DND-41 (cell line): ENCODE data around the gene CD300H.

Experiments
- ATAC-seq: fragments of 200-7000 bp; cut with Tn5 transposase; 3 replicates; pipeline ENCODE4 v1.9.1; 2021; ENCODE audit warnings: low read depth; ENCODE audit not compliant: insufficient read depth
- DNase-seq: peaks from one replicate; pipeline ENCODE4 v3.0.0-alpha.2; 2020
- H2AFZ ChIP-seq: 2 replicates; pipeline ENCODE4 v1.6.0; 2012; ENCODE audit warnings: low read depth, low read length
- H3K27ac ChIP-seq: 2 replicates; pipeline ENCODE4 v1.5.1; 2012; ENCODE audit warnings: low read length, inconsistent platforms
- H3K27me3 ChIP-seq: fragments of 200-600 bp; sonication (generic); 2 replicates; pipeline ENCODE4 v1.6.0; 2012; ENCODE audit warnings: low read length, mild to moderate bottlenecking, inconsistent platforms; ENCODE audit not compliant: insufficient read depth, poor library complexity
- H3K36me3 ChIP-seq: 2 replicates; pipeline ENCODE4 v1.5.1; 2012; ENCODE audit warnings: low read length, inconsistent platforms; ENCODE audit not compliant: insufficient read depth
- H3K4me1 ChIP-seq: 2 replicates; pipeline ENCODE4 v1.5.1; 2012; ENCODE audit warnings: mild to moderate bottlenecking, low read length; ENCODE audit not compliant: insufficient read depth
- H3K4me2 ChIP-seq: 2 replicates; pipeline ENCODE4 v1.6.0; 2012; ENCODE audit warnings: mild to moderate bottlenecking, moderate library complexity, low read length, inconsistent platforms; ENCODE audit not compliant: insufficient read depth
- H3K4me3 ChIP-seq, 2 experiments: fragments of 200-600 bp in 1 of 2; shearing (Covaris generic) in 1 of 2; 2 replicates each; pipeline ENCODE4 v1.5.1; 2012 to 2016; ENCODE audit warnings: inconsistent platforms in 2 of 2, low read length in 2 of 2, mild to moderate bottlenecking in 2 of 2, low read depth in 1 of 2, moderate library complexity in 1 of 2
- H3K79me2 ChIP-seq: 2 replicates; pipeline ENCODE4 v1.6.0; 2012; ENCODE audit warnings: low read length, inconsistent platforms; ENCODE audit not compliant: insufficient read depth
- H3K9ac ChIP-seq: 2 replicates; pipeline ENCODE4 v1.6.0; 2012; ENCODE audit warnings: low read depth, mild to moderate bottlenecking, inconsistent platforms, low read length, moderate library complexity
- H3K9me3 ChIP-seq: 2 replicates; pipeline ENCODE4 v1.5.1; 2012; ENCODE audit warnings: low read length, moderate library complexity, mild to moderate bottlenecking, inconsistent platforms; ENCODE audit not compliant: insufficient read depth, severe bottlenecking
- H4K20me1 ChIP-seq: 2 replicates; pipeline ENCODE4 v1.6.0; 2012; ENCODE audit warnings: low read length; ENCODE audit not compliant: insufficient read depth
- CTCF ChIP-seq: IDR thresholded peaks from 2 replicates; pipeline ENCODE4 v1.5.1; 2012; ENCODE audit warnings: borderline replicate concordance, low read length, moderate library complexity, mild to moderate bottlenecking; ENCODE audit not compliant: poor library complexity, severe bottlenecking; ENCODE audit errors: extremely low read depth
- EZH2 ChIP-seq: IDR thresholded peaks from 3 replicates; pipeline ENCODE4 v1.6.1; 2012; ENCODE audit warnings: borderline replicate concordance, low read depth, mild to moderate bottlenecking, moderate library complexity, low read length, inconsistent platforms; ENCODE audit not compliant: severe bottlenecking

The CD300H gene

DNA sequence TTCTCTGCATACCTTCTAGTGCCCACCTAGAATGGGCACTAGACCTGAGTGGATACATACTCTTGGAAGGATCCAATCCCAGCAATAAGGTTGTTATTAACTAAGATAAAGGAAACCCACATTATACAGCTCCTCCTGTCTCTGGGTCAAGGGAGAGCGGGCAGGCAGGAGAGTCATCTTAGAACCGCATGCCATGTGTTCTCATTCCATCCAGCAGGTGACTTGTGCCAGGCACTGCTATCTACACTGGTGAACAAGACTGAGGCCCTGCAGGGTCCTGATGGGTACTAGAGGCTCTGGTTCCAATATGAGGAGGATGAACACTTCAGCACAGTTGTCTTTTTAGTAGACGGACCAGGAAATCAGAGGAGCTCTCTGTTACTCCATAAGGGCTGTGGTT, 5.9 kb upstream of the CD300H start:
- Histone ChIP-seq H3K4me3 (no peak overlapping the region), H2AFZ (no peak overlapping the region), H3K36me3 (no peaks in the 10 kb centered on the region), H3K9ac (no peak overlapping the region), H3K27me3 (peaks cover 12% of the 10 kb centered on the region), H3K9me3 (no peaks in the 10 kb centered on the region), H3K79me2 (no peaks in the 10 kb centered on the region), H3K4me2 (no peak overlapping the region), H4K20me1 (no peaks in the 10 kb centered on the region), H3K4me1 (no peaks in the 10 kb centered on the region), H3K27ac (no peak overlapping the region)
- no peak for TF ChIP-seq EZH2
- no peak for TF ChIP-seq CTCF
- no peak for DNase-seq
- ATAC-seq: no peak

- Histone ChIP-seq H3K27me3 (peaks cover 16% of the 10 kb centered on the region), H3K4me2 (no peak overlapping the region), H3K36me3 (no peaks in the 10 kb centered on the region), H4K20me1 (no peaks in the 10 kb centered on the region), H3K27ac (no peak overlapping the region), H3K4me3 (no peak overlapping the region), H2AFZ (no peak overlapping the region), H3K9ac (no peak overlapping the region), H3K9me3 (no peaks in the 10 kb centered on the region), H3K4me1 (no peaks in the 10 kb centered on the region), H3K79me2 (no peaks in the 10 kb centered on the region)
- ATAC-seq (no peak), DNase-seq (no peak)
- TF ChIP-seq CTCF (no peak), EZH2 (no peak)
Observed at GRCh38 chr17:74571621-74572270, 4.4 kb upstream of the CD300H start.

- Histone ChIP-seq H3K9ac (no peak overlapping the region), H3K27me3 (peaks cover 16% of the 10 kb centered on the region), H3K36me3 (no peaks in the 10 kb centered on the region), H3K79me2 (no peaks in the 10 kb centered on the region), H3K4me1 (no peaks in the 10 kb centered on the region), H3K9me3 (no peaks in the 10 kb centered on the region), H3K4me2 (no peak overlapping the region), H4K20me1 (no peaks in the 10 kb centered on the region), H3K27ac (no peak overlapping the region), H3K4me3 (no peak overlapping the region), H2AFZ (no peak overlapping the region)
- TF ChIP-seq CTCF: no peak
- TF ChIP-seq EZH2: no peak
- ATAC-seq (peak; percentile 44; the same call in 1 of the 3 replicates), DNase-seq (peak; percentile 13)
Observed at GRCh38 chr17:74569020-74570003, 2.0 kb upstream of the CD300H start.
